ENCODE data around the gene SOX5. TPM values are rescaled to one million over a fixed set of nuclear protein-coding genes. Genes with fewer than 3 reads are reported as not detected.

The SOX5 gene
- total RNA-seq, 1 donor from 2014 or later = 1.3 TPM

DNA sequence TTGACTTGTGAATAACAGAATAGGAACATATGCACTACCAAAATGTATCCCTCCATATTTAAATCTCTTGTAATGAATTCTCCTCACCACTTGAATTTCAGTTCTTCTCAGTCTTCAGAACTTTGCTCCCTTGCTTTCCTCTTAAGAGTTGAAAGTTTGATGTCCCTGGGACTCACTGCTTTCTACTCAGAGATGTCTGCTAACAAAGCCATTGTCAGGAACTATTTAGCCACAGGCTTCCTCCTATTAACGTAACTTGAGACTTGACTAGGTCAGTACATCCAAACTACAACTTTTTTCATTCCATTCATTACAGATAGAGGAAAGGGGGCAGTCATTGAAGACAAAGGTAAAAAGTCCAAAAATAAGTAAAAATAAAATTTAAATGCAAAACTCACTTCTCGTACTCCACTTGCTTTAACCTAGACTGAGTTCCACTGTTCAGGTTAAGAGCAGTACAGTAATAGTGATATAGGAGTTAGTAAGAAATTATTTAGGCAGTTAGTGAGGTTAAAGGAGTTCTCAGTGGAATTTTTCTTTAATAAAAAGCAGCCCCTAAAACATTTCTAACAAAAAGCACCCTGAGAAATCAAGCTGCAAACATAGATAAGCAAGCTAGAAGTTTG is 364.2 kb downstream of the SOX5 start:
- H3K4me3 Mint-ChIP-seq = no peak overlapping the region

DNA sequence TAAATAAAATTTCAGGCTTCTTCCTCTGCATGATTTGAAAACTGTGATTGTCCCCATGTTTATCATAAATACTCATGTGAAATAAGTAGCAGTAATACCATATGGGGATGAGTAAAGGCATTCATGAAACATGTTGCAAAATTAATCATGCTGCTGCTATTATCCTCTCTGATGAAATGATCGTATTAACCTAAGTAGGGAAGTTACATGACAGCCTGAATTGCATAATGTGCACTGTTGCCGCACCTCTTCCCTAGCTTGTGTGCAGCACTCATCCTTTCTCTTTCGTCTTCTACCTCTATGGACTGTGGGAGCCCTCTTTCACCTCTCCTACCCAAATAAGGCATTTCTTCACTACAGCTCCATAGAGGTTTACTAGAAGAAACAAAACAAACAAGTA is 367.6 kb downstream of the SOX5 start:
- H3K4me1 Mint-ChIP-seq (ENCODE audit: low read depth) = no peaks in the 10 kb centered on the region

More for the DNA sequence above, 364.2 kb downstream of the SOX5 start:
- Mint-ChIP-seq H3K4me1 (ENCODE audit: low read depth) (no peaks in the 10 kb centered on the region), H3K27ac (no peak overlapping the region), H3K9me3 (peaks cover 3% of the 10 kb centered on the region), H3K27me3 (ENCODE audit: insufficient read depth) (no peaks in the 10 kb centered on the region), H3K36me3 (ENCODE audit: low read depth) (no peaks in the 10 kb centered on the region)
- DNase-seq (ENCODE audit: low spot score) = no peak
- intact Hi-C loops (cut with micrococcal nuclease) = no loop called here

DNA sequence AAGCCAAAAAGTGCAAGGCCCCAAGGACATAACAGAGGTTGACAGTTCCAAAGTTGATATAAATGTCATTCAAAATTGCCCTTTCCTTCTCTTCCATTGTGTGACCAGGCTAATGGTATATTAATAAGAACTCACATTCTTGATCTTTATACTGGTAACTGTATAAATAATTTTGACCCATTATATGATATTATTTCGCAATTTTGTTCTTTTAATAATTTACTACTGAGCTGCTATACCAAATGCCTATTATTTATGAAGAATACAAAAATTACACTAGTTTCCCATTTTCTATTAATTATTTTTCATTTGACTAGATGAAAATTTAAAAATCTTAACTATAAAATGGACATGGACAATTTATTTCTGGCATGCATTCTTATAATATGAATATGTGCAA is 370.2 kb downstream of the SOX5 start:
- Mint-ChIP-seq H3K27me3 (ENCODE audit: insufficient read depth) (no peaks in the 10 kb centered on the region), H3K36me3 (ENCODE audit: low read depth) (no peaks in the 10 kb centered on the region), H3K9me3 (no peaks in the 10 kb centered on the region), H3K4me1 (ENCODE audit: low read depth) (no peaks in the 10 kb centered on the region), H3K4me3 (no peak overlapping the region), H3K27ac (no peak overlapping the region)
- intact Hi-C loops (cut with micrococcal nuclease) = no loop called here
- no peak for DNase-seq (ENCODE audit: low spot score)

More for the DNA sequence above, 367.6 kb downstream of the SOX5 start:
- Mint-ChIP-seq H3K27ac (no peak overlapping the region), H3K36me3 (ENCODE audit: low read depth) (no peaks in the 10 kb centered on the region), H3K4me3 (no peak overlapping the region), H3K27me3 (ENCODE audit: insufficient read depth) (no peaks in the 10 kb centered on the region), H3K9me3 (peaks cover 3% of the 10 kb centered on the region)
- intact Hi-C loops (cut with micrococcal nuclease) = no loop called here
- DNase-seq (ENCODE audit: low spot score) = no peak

DNA sequence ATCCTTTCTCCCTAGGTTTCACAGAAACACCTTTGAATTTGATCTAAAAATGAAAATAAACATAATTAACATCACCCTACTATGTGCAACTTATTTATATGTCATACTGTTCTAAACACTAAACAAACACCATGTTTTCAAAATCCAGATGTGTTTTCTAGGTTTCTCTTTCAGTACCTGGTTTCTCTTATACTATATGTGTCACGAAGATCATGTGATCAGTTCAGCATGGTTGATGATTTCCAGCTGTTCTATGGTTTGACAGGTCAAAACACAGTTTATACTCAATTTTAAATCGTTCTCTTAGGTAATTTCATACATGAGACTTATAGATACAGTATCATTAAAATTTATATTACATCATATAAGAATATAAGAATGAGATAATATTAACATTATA is 373.1 kb downstream of the SOX5 start:
- intact Hi-C loops (cut with micrococcal nuclease) = no loop called here
- DNase-seq (ENCODE audit: low spot score) = no peak
- Mint-ChIP-seq H3K9me3 (no peaks in the 10 kb centered on the region), H3K4me1 (ENCODE audit: low read depth) (no peaks in the 10 kb centered on the region), H3K36me3 (ENCODE audit: low read depth) (no peaks in the 10 kb centered on the region), H3K4me3 (no peak overlapping the region), H3K27ac (no peak overlapping the region), H3K27me3 (ENCODE audit: insufficient read depth) (no peaks in the 10 kb centered on the region)

DNA sequence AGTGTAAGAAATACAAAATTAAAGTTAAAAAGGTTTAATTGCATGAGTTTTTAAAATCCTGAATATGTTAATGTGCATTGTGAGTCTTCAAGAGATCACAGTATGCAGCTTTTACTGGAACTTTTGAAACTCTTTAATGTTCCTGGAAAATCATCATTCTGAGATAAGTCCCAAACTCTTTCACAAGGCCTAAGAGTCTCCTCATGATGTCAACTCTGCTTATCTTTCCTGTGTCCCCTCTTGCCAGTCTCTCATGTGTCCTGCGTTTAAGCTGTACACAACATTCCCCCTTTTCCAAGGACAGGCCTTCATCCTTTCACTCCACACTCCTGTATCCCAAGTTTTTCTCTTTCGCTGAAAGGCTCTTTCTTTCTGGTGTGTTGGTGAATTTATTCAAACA is 380.1 kb downstream of the SOX5 start:
- Mint-ChIP-seq H3K27me3 (ENCODE audit: insufficient read depth) (no peaks in the 10 kb centered on the region), H3K27ac (no peak overlapping the region), H3K4me1 (ENCODE audit: low read depth) (no peaks in the 10 kb centered on the region), H3K36me3 (ENCODE audit: low read depth) (no peaks in the 10 kb centered on the region), H3K9me3 (peaks cover 8% of the 10 kb centered on the region), H3K4me3 (no peak overlapping the region)
- intact Hi-C loops (cut with micrococcal nuclease) = no loop called here
- no peak for DNase-seq (ENCODE audit: low spot score)

DNA sequence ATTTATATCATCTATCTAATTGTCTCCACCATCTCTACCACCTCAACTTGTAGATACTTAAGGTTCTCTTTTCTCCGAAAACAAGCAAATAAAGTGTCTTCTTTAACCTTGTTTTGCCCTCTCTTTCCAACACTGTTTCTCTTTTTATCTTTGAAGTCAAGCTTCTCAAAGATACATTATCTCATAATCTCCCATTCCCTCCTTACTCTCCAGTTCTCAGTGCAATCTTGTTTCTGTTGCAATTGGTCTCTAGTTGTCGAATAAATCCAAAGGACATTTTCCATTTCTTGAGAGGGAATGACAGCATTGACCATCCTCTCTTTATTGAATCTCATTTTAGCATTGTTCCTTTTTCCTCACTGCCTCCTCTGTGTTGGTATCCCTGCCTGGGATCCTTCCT is 383.3 kb downstream of the SOX5 start:
- no peak overlapping the region for H3K4me3 Mint-ChIP-seq
- no peak for DNase-seq (ENCODE audit: low spot score)
- no peaks in the 10 kb centered on the region for H3K36me3 Mint-ChIP-seq (ENCODE audit: low read depth)
- no peaks in the 10 kb centered on the region for H3K4me1 Mint-ChIP-seq (ENCODE audit: low read depth)
- no peak overlapping the region for H3K27ac Mint-ChIP-seq
- H3K9me3 Mint-ChIP-seq = peaks cover 8% of the 10 kb centered on the region
- intact Hi-C loops (cut with micrococcal nuclease) = no loop called here
- H3K27me3 Mint-ChIP-seq (ENCODE audit: insufficient read depth) = no peaks in the 10 kb centered on the region

DNA sequence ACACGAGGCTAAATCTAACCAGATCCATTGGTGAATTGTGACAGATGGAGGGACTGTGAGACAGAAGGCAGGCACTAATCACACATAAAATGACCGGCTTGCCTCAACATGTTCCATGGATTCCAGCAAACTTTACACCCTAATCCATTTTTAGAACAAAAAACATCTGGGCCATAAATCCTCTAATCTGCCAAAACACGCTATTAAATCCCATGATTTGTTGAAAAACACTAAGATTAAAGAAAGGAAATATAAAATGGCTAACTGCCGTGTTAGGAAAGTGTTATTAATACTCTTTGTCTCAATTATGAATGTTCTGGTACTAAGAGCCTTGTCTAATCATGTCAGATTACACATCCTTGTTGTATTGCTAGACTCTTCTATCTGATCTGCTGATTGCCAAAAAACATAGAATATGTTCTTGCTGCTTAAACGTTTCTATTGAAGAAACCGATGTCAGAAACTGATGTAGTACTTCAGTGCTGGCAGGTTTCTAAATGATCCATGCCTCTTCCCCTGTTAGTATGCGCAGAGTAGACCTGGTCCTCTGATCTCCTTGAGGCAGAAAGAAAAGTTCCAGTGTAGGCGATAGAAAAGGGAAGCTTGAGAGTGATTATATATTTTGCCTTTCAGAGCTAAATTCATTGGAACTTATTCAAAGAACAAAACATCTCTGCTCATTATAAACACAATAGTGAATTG is 384.9 kb downstream of the SOX5 start:
- Mint-ChIP-seq H3K4me1 (ENCODE audit: low read depth) (no peaks in the 10 kb centered on the region), H3K4me3 (no peak overlapping the region), H3K9me3 (peaks cover 7% of the 10 kb centered on the region), H3K36me3 (ENCODE audit: low read depth) (no peaks in the 10 kb centered on the region), H3K27ac (no peak overlapping the region), H3K27me3 (ENCODE audit: insufficient read depth) (no peaks in the 10 kb centered on the region)
- no peak for DNase-seq (ENCODE audit: low spot score)
- intact Hi-C loops (cut with micrococcal nuclease) = no loop called here

DNA sequence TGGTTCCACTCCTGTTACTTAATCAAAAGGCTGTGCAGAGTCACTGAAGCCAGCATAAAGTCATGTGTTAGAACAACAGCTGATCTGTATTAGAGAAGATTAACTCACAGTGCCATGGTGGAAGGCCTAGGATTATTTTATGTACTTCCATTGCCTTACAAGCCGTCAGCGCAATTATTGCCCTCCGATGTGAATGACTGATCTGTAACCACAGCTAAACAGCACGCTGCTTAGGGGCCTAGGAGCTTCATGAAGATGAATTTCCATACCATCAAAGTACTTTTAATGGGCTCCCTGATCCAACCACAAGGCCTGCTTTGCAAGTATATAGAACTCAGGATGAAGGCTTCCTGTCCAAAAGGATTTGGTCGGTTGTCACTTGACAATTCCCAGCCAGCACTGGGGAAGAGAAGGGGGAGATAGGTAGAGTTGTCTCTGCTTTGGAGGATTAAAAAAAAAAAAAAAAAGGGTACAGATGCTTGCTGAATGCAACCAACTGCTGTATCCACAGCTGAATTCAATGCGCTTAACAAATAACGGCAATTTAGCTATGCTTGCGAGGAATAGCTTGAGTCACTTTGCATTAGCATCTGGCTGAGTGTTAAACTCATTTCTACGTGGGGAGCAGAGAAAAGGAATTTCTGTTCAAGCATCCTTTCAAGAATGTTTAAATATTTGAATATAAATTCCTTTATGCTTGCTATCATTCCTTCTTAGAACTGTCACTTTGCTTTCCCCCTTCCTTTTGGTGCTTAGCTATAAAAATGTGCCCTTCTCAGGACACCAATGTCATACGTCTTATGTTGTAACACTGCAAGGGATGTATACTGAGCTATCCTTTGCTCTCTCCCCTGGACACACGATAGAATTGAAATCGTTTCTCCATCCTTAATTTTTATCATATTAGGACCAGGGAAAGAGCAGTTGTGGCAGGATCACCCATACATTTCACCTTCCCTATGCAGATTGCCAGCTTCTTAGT is 387.8 kb downstream of the SOX5 start:
- no peak for DNase-seq (ENCODE audit: low spot score)
- Mint-ChIP-seq H3K27ac (no peak overlapping the region), H3K36me3 (ENCODE audit: low read depth) (no peaks in the 10 kb centered on the region), H3K4me3 (no peak overlapping the region), H3K4me1 (ENCODE audit: low read depth) (no peaks in the 10 kb centered on the region), H3K27me3 (ENCODE audit: insufficient read depth) (no peaks in the 10 kb centered on the region), H3K9me3 (no peaks in the 10 kb centered on the region)
- intact Hi-C loops (cut with micrococcal nuclease) = no loop called here

DNA sequence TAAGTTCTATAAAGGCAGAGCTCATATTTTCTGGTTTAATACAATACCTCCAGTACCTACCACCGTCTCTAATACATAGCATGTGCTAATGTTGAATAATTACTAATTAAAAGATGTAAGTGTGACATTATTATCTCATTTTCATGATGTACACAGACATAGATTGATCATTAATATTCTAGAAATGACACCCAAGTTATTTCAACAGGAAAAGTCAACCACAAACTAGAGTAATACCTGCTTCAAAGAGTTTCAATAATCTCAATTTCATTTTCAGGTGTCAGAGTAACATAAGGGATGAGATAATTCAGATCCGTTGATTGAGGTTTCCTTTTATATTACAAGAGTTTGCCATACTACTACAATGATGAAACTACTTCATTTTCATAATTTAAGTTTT is 388.9 kb downstream of the SOX5 start:
- Mint-ChIP-seq H3K9me3 (no peaks in the 10 kb centered on the region), H3K27ac (no peak overlapping the region), H3K4me3 (no peak overlapping the region), H3K36me3 (ENCODE audit: low read depth) (no peaks in the 10 kb centered on the region), H3K27me3 (ENCODE audit: insufficient read depth) (no peaks in the 10 kb centered on the region), H3K4me1 (ENCODE audit: low read depth) (no peaks in the 10 kb centered on the region)
- intact Hi-C loops (cut with micrococcal nuclease) = no loop called here
- DNase-seq (ENCODE audit: low spot score) = no peak

DNA sequence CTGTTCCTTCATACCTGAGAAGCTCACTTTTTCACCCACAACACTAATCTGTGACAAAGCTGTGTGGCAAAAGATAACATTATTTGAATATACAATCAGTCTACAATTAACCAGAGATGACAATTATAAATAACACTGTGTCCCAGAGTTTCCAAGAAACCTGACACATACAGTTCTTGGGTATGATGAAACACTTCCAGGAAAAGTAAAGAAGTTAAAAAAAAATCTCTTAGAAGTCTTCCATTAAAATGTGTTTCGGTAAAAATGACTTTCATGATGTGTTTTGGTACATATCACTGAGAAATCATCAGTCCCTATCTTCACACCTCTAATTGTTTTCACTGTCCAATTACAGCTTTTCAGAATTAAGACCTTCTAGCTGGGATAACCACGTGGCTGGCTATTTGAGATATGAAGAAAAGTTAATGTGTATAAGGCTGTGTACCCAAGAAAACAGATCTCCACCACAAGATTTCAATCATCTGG is 390.2 kb downstream of the SOX5 start:
- no peaks in the 10 kb centered on the region for H3K4me1 Mint-ChIP-seq (ENCODE audit: low read depth)
- intact Hi-C loops (cut with micrococcal nuclease) = no loop called here
- no peak for DNase-seq (ENCODE audit: low spot score)
- H3K27ac Mint-ChIP-seq = no peak overlapping the region
- H3K4me3 Mint-ChIP-seq = no peak overlapping the region
- no peaks in the 10 kb centered on the region for H3K9me3 Mint-ChIP-seq
- no peaks in the 10 kb centered on the region for H3K27me3 Mint-ChIP-seq (ENCODE audit: insufficient read depth)
- H3K36me3 Mint-ChIP-seq (ENCODE audit: low read depth) = no peaks in the 10 kb centered on the region

DNA sequence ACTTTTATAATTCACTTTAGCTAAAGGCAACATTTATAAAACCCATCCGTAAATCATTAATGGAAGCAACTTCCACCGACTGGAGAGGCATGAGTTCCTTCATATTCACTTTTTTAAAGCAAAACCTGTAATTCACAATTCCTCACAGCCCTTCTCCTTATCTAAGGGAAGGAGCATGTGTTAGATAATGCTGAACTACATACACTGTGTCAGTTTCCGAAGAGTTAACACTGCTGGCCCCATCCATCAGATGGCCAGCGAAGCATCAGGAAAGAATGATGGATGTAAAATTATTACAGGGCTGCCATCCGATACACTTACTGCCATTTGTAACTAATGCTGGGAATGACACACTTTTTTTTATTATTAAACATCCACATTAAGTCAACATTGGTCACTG is 392.8 kb downstream of the SOX5 start:
- Mint-ChIP-seq H3K27me3 (ENCODE audit: insufficient read depth) (no peaks in the 10 kb centered on the region), H3K4me1 (ENCODE audit: low read depth) (no peaks in the 10 kb centered on the region), H3K36me3 (ENCODE audit: low read depth) (no peaks in the 10 kb centered on the region), H3K27ac (no peak overlapping the region), H3K4me3 (no peak overlapping the region), H3K9me3 (no peaks in the 10 kb centered on the region)
- no peak for DNase-seq (ENCODE audit: low spot score)
- intact Hi-C loops (cut with micrococcal nuclease) = no loop called here

DNA sequence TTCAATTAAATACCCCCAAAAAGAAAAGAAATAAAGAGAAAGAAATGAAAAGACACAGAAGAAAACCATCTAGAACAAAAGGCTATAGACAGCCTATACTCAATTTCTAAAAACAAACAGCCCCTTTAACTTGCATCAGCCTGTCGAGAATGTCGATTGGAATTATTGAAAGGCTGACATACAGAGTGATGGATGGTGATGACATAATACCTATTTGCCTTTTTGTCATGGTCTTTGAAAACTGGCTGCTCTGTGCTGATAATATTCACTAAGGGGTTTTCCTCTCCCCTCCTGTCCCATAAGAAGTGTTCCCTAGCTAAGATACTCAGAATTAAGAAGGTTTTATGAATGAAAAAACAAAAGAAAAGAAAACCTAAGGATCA is 393.7 kb downstream of the SOX5 start:
- Mint-ChIP-seq H3K9me3 (no peaks in the 10 kb centered on the region), H3K36me3 (ENCODE audit: low read depth) (no peaks in the 10 kb centered on the region), H3K4me3 (no peak overlapping the region), H3K27me3 (ENCODE audit: insufficient read depth) (no peaks in the 10 kb centered on the region), H3K4me1 (ENCODE audit: low read depth) (no peaks in the 10 kb centered on the region), H3K27ac (no peak overlapping the region)
- intact Hi-C loops (cut with micrococcal nuclease) = no loop called here
- no peak for DNase-seq (ENCODE audit: low spot score)
